ENCODE results near the gene PHLPP1. TPM values are rescaled to one million over a fixed set of nuclear protein-coding genes. Genes with fewer than 3 reads are reported as not detected.
A peak's percentile ranks its signal among the peaks of the same experiment; 100 is the strongest.

Gene PHLPP1
- total and polyA plus RNA-seq, 8 donors, result 2.9 to 14.7 (median 8.3) TPM

- WGBS, 2 donors, result 22% methylated on average over 2 of the region's 2 CpGs
- ATAC-seq, result peak; percentile 35 to 94 (median 78)
- intact Hi-C loops (cut with DNase I), result no loop called here
- Histone ChIP-seq H3K4me3 (no peak overlapping the region), H3K36me3 (no peaks in the 10 kb centered on the region), H3K27ac (peak overlapping the region in 2 of 4 donors; percentile 39 to 62), H3K9me3 (no peaks in the 10 kb centered on the region), H3K27me3 (no peaks in the 10 kb centered on the region), H3K4me1 (peaks cover 6 to 25% (median 22%) of the 10 kb centered on the region in 3 donors)
- DNase-seq, result no peak
- FAIRE-seq, result no peak
- TF ChIP-seq CTCF (IDR thresholded peaks at IDR 0.05), result no peak
These were observed 57.7 kb downstream of the PHLPP1 start for GRCh38 chr18:62772860-62773584.

- intact Hi-C loops (cut with DNase I), result no loop called here
- no peaks in the 10 kb centered on the region for H3K36me3 ChIP-seq
- no peak overlapping the region for H3K4me3 ChIP-seq
- peaks cover 2 to 18% (median 15%) of the 10 kb centered on the region in 3 donors for H3K4me1 ChIP-seq
- 57 to 60% methylated on average over 3 of the region's 3 CpGs for WGBS, 2 donors
- TF ChIP-seq CTCF (IDR thresholded peaks at IDR 0.05), result no peak
- DNase-seq (no peak), ATAC-seq (peak in 3 of 4 donors; percentile 51 to 69 (median 55)), FAIRE-seq (no peak)
- no peaks in the 10 kb centered on the region for H3K9me3 ChIP-seq
- H3K27ac ChIP-seq, result peak overlapping the region in 2 of 4 donors; percentile 29 to 62
- H3K27me3 ChIP-seq, result no peaks in the 10 kb centered on the region
These were observed 58.4 kb downstream of the PHLPP1 start for GRCh38 chr18:62773691-62774090.

GRCh38 chr18:62776024-62776570 lies 60.8 kb downstream of the PHLPP1 start:
- Histone ChIP-seq H3K36me3 (no peaks in the 10 kb centered on the region), H3K27me3 (no peaks in the 10 kb centered on the region), H3K9me3 (no peaks in the 10 kb centered on the region), H3K4me3 (no peak overlapping the region), H3K27ac (no peak overlapping the region), H3K4me1 (peaks cover 0 to 12% (median 5%) of the 10 kb centered on the region in 3 donors)
- 50 to 52% methylated on average over 2 of the region's 2 CpGs for WGBS, 2 donors
- DNase-seq, result no peak
- FAIRE-seq, result no peak
- ATAC-seq, result no peak
- intact Hi-C loops (cut with DNase I), result no loop called here
- no peak for TF ChIP-seq CTCF (IDR thresholded peaks at IDR 0.05)

- no peak for FAIRE-seq
- ATAC-seq, result no peak
- WGBS, 2 donors, result 90 to 96% methylated on average over 1 of the region's 1 CpG
- no peaks in the 10 kb centered on the region for H3K27me3 ChIP-seq
- DNase-seq, result no peak
- H3K9me3 ChIP-seq, result no peaks in the 10 kb centered on the region
- H3K4me3 ChIP-seq, result no peak overlapping the region
- H3K36me3 ChIP-seq, result no peaks in the 10 kb centered on the region
- intact Hi-C loops (cut with DNase I), result no loop called here
- no peak for TF ChIP-seq CTCF (IDR thresholded peaks at IDR 0.05)
- peaks cover 0 to 7% (median 5%) of the 10 kb centered on the region in 3 donors for H3K4me1 ChIP-seq
- H3K27ac ChIP-seq, result no peak overlapping the region
These were observed 62.5 kb downstream of the PHLPP1 start for GRCh38 chr18:62777814-62778213.
